Measurements from ENCODE around the gene ATXN7. TPM values are rescaled to one million over a fixed set of nuclear protein-coding genes. Genes with fewer than 3 reads are reported as not detected.

ATXN7 gene
- total RNA-seq, 2 experiments from 2014 or later: 15.2 to 35.2 TPM

- intact Hi-C loops (cut with micrococcal nuclease; ENCODE audit: unreplicated experiment): no loop called here
- peaks cover 6% of the 10 kb centered on the region; the same call in 1 of the 2 replicates for H4K20me1 ChIP-seq (ENCODE audit: insufficient read depth, low read length)
- no peaks in the 10 kb centered on the region for H3K9me3 ChIP-seq (ENCODE audit: low read length)
- no TSS peak for BruUV-seq (replicated peaks)
- H3K36me3 ChIP-seq (ENCODE audit: insufficient read depth, low read length): peaks cover 28% of the 10 kb centered on the region
- peaks cover 4% of the 10 kb centered on the region for H3K4me1 ChIP-seq (ENCODE audit: insufficient read depth, low read length, poor library complexity, severe bottlenecking)
- TF ChIP-seq EZH2phosphoT487 (IDR thresholded peaks at IDR 0.05; ENCODE audit: borderline replicate concordance, low read depth, low read length) (no peak), CTCF (conservative IDR thresholded peaks at IDR 0.05; ENCODE audit: low read length) (no peak)
- no peak overlapping the region for H3K4me2 ChIP-seq (ENCODE audit: low read length)
- CTCF ChIA-PET (ENCODE audit: unreplicated experiment): no interaction called here
- POLR2A ChIA-PET: interaction anchor here (0.7 to 1.2 kb wide), 2 partner anchors 8 to 13 kb away, joined by 3 read pairs; no protein-coding TSS in a partner anchor
- no peak overlapping the region for H3K4me3 ChIP-seq (ENCODE audit: low read depth, low read length, poor library complexity, severe bottlenecking)
- H3K9me2 ChIP-seq (ENCODE audit: insufficient read depth, low read length): no peaks in the 10 kb centered on the region
- peaks cover 28% of the 10 kb centered on the region for H3K79me2 ChIP-seq (ENCODE audit: insufficient read depth, low read depth, low read length)
- no peak overlapping the region for H3K27ac ChIP-seq (ENCODE audit: low read depth, low read length, poor library complexity, severe bottlenecking)
- no peak for DNase-seq (ENCODE audit: low spot score)
- no peak overlapping the region for H2AFZ ChIP-seq (ENCODE audit: low read length)
These were observed 12.4 kb upstream of the ATXN7 start for GRCh38 chr3:63851287-63851686.

DNA sequence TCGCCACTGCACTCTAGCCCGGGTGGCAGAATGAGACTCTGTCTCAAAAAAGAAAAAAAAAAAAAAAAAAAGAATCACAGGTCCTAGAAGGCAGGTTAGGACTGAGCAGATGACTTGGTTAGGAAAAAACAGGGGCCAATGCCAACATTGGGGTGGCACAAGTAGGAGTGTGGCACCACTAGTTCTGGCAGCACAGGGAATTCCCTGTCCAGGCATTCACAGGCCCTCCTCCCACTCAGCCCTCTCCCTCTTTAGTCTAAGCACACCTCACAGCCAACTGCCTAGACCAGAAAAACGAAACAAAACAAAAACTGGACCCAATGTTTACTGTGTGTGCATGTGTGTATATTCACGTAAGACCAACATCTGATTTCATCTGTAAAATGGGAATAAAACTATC is 10.6 kb upstream of the ATXN7 start:
- BruUV-seq (replicated peaks): no TSS peak
- H4K20me1 ChIP-seq (ENCODE audit: insufficient read depth, low read length): peaks cover 10% of the 10 kb centered on the region; the same call in 1 of the 2 replicates
- CTCF ChIA-PET (ENCODE audit: unreplicated experiment): no interaction called here
- no peaks in the 10 kb centered on the region for H3K9me3 ChIP-seq (ENCODE audit: low read length)
- no peak overlapping the region for H2AFZ ChIP-seq (ENCODE audit: low read length)
- no peak overlapping the region for H3K4me2 ChIP-seq (ENCODE audit: low read length)
- H3K27ac ChIP-seq (ENCODE audit: low read depth, low read length, poor library complexity, severe bottlenecking): no peak overlapping the region
- POLR2A ChIA-PET: no interaction called here
- intact Hi-C loops (cut with micrococcal nuclease; ENCODE audit: unreplicated experiment): no loop called here
- H3K9me2 ChIP-seq (ENCODE audit: insufficient read depth, low read length): no peaks in the 10 kb centered on the region
- peaks cover 28% of the 10 kb centered on the region for H3K36me3 ChIP-seq (ENCODE audit: insufficient read depth, low read length)
- H3K79me2 ChIP-seq (ENCODE audit: insufficient read depth, low read depth, low read length): peaks cover 44% of the 10 kb centered on the region
- H3K4me1 ChIP-seq (ENCODE audit: insufficient read depth, low read length, poor library complexity, severe bottlenecking): peaks cover 4% of the 10 kb centered on the region
- H3K4me3 ChIP-seq (ENCODE audit: low read depth, low read length, poor library complexity, severe bottlenecking): no peak overlapping the region
- no peak for DNase-seq (ENCODE audit: low spot score)
- TF ChIP-seq CTCF (conservative IDR thresholded peaks at IDR 0.05; ENCODE audit: low read length): no peak
- no peak for TF ChIP-seq EZH2phosphoT487 (IDR thresholded peaks at IDR 0.05; ENCODE audit: borderline replicate concordance, low read depth, low read length)

DNA sequence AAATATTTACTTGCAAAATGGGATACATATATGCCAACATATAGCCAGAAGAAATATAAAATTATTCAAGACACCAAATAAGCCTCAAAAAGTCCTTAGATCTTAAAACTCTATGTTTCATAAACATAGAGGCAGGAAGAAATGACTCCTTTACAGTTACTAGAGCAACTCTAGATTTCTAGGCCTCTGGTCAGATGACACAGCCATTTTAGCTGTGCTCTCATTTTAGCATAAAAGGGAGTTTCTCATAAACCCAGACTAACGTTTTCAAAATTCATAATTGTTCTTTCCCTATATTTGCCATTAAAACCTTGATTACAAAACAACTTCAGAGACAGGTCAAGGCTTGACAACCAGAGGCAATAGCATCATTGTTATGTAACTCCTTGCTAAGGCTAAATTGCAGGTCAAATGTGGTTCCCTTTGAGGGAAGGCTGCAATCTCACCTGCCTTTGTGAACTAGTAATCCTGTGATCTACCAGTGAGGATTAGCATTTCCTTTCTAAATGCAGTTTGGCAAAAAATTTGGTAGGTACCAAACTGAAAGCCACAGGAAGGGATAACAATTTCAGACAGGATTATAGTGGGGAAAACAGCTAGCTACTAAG is 8.2 kb upstream of the ATXN7 start:
- Histone ChIP-seq H3K9me3 (ENCODE audit: low read length) (no peaks in the 10 kb centered on the region), H3K79me2 (ENCODE audit: insufficient read depth, low read depth, low read length) (peaks cover 64% of the 10 kb centered on the region), H3K27ac (ENCODE audit: low read depth, low read length, poor library complexity, severe bottlenecking) (no peak overlapping the region), H3K4me2 (ENCODE audit: low read length) (no peak overlapping the region), H3K9me2 (ENCODE audit: insufficient read depth, low read length) (no peaks in the 10 kb centered on the region), H4K20me1 (ENCODE audit: insufficient read depth, low read length) (peaks cover 19% of the 10 kb centered on the region), H3K4me3 (ENCODE audit: low read depth, low read length, poor library complexity, severe bottlenecking) (no peak overlapping the region), H2AFZ (ENCODE audit: low read length) (no peak overlapping the region), H3K36me3 (ENCODE audit: insufficient read depth, low read length) (peaks cover 28% of the 10 kb centered on the region), H3K4me1 (ENCODE audit: insufficient read depth, low read length, poor library complexity, severe bottlenecking) (peaks cover 4% of the 10 kb centered on the region)
- intact Hi-C loops (cut with micrococcal nuclease; ENCODE audit: unreplicated experiment): no loop called here
- ChIA-PET POLR2A (interaction anchor here (0.8 kb wide), 1 partner anchor 20 kb away, joined by 3 read pairs; no protein-coding TSS in a partner anchor), CTCF (ENCODE audit: unreplicated experiment) (no interaction called here)
- DNase-seq (ENCODE audit: low spot score): no peak
- TF ChIP-seq CTCF (conservative IDR thresholded peaks at IDR 0.05; ENCODE audit: low read length) (no peak), EZH2phosphoT487 (IDR thresholded peaks at IDR 0.05; ENCODE audit: borderline replicate concordance, low read depth, low read length) (no peak)
- BruUV-seq (replicated peaks): no TSS peak

Measured in OCI-LY7 (cell line).